Astrocyte of the spinal cord (primary cell): ENCODE results near the gene RNF13.
"Not testable (repeated sequence)": the region's sequence is repeated elsewhere in the genome, so short reads cannot be mapped to it uniquely, and the experiment has no call there.

ENCODE experiments used
- DNase-seq: peaks from one replicate; pipeline ENCODE4 v3.0.0; 2011; ENCODE audit warnings: low read depth, low spot score
- H3K4me3 ChIP-seq: 2 replicates; pipeline ENCODE4 v1.5.1; 2011; ENCODE audit warnings: low read depth, mild to moderate bottlenecking, low read length, moderate library complexity
- CTCF ChIP-seq: IDR thresholded peaks from 2 replicates; pipeline ENCODE4 v1.5.1; 2012; ENCODE audit warnings: low read depth, mild to moderate bottlenecking, low read length, inconsistent platforms
- in situ Hi-C: cut with HindIII; loops from 2 replicates; pipeline ENCODE4 v1.10.0; 2017; ENCODE audit warnings: low sequenced_read_pairs

The RNF13 gene

GRCh38 chr3:149830902-149831301 is 17.9 kb downstream of the RNF13 start:
- no peak overlapping the region for H3K4me3 ChIP-seq
- in situ Hi-C loops = no loop called here
- DNase-seq = no peak
- TF ChIP-seq CTCF = no peak

- no peak for DNase-seq
- in situ Hi-C loops = no loop called here
- TF ChIP-seq CTCF = no peak
- no peak overlapping the region for H3K4me3 ChIP-seq
Observed at GRCh38 chr3:149831321-149831720, 18.3 kb downstream of the RNF13 start.

GRCh38 chr3:149832086-149832485 is 19.1 kb downstream of the RNF13 start:
- DNase-seq = no peak
- TF ChIP-seq CTCF = no peak
- H3K4me3 ChIP-seq = no peak overlapping the region
- in situ Hi-C loops = no loop called here

- no peak overlapping the region for H3K4me3 ChIP-seq
- no peak for TF ChIP-seq CTCF
- DNase-seq = no peak
- in situ Hi-C loops = no loop called here
Observed at GRCh38 chr3:149833241-149833640, 20.2 kb downstream of the RNF13 start.

- DNase-seq, in situ Hi-C loops, H3K4me3 ChIP-seq: not testable (repeated sequence)
Observed at GRCh38 chr3:149838491-149838890, 25.5 kb downstream of the RNF13 start.

GRCh38 chr3:149839469-149839868 is 26.5 kb downstream of the RNF13 start:
- in situ Hi-C loops, H3K4me3 ChIP-seq, DNase-seq: not testable (repeated sequence)

- no peak for TF ChIP-seq CTCF
- in situ Hi-C loops = no loop called here
- DNase-seq = no peak
- no peak overlapping the region for H3K4me3 ChIP-seq
Observed at GRCh38 chr3:149839896-149840295, 26.9 kb downstream of the RNF13 start.

GRCh38 chr3:149843502-149843901 is 30.5 kb downstream of the RNF13 start:
- in situ Hi-C loops = no loop called here
- H3K4me3 ChIP-seq = no peak overlapping the region
- TF ChIP-seq CTCF = no peak
- no peak for DNase-seq
